ENCODE results near the gene PIAS1. TPM values are rescaled to one million over a fixed set of nuclear protein-coding genes. Genes with fewer than 3 reads are reported as not detected.

The PIAS1 gene
- total RNA-seq, 4 donors from 2014 or later, result 91.6 to 202 (median 111) TPM

DNA sequence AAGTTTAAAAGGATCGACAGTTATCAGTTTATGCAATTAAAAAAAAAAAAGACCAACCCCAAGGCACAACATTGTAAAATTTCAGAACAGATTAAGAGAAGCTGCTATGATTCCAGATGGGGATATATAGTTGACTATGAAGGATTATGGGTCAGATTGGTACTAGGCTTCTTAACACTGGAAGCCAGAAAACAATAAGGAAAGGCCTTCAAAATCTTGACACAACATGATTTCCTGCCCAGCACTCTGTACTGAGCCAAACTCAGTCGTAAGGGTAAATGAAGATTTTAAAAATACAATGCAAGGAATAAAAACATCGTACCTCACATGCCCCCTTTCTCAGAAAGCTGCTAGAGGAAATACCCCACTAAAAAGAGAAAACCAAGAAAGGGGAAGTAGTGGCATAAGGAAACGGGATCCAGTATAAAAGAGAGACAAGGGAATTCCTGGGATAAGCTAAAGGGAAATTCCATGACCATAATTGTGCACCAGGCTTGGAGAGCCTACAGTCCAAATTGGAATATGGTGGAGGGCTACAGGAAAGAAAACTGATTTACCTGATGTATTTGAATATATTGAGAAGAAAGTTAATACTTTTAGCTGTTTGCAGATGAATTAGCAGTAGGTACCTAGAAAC, 27.9 kb downstream of the PIAS1 start:
- Histone ChIP-seq H3K4me3 (replicated peaks in 1 of 3) (no peak overlapping the region), H3K9me3 (no peaks in the 10 kb centered on the region), H3K27me3 (no peaks in the 10 kb centered on the region), H3K36me3 (no peaks in the 10 kb centered on the region), H3K27ac (no peak overlapping the region), H3K4me1 (peaks cover 29 to 32% of the 10 kb centered on the region in 2 donors)
- TF ChIP-seq CTCF (IDR thresholded peaks at IDR 0.05) (no peak), POLR2A (IDR thresholded peaks at IDR 0.05) (no peak)
- DNase-seq, result no peak
- 74% methylated on average over 4 of the region's 4 CpGs for WGBS, 2 donors
- intact Hi-C loops (cut with DNase I), result no loop called here

DNA sequence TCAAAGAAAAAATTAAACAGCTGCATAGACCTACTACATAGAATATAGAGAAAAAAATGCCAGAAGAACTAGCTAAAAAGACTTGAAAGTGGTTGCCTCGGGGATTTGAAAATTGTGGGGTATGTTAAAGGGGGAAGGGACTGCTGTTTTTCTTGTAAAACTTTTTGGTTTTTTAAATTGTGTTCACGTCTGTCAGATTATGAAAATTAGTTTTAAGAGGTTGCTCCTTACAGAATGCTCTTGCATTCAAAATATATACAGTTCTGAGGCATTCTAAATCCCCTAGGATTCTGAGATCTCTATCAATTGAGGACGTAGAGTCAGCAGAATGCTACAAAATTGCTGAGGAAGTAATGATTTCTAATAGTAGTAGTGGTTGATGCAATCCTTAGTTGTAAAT, 28.6 kb downstream of the PIAS1 start:
- H3K4me1 ChIP-seq, result peaks cover 29% of the 10 kb centered on the region in 2 donors
- intact Hi-C loops (cut with DNase I), result no loop called here
- 74 to 78% methylated on average over 3 of the region's 3 CpGs for WGBS, 2 donors

DNA sequence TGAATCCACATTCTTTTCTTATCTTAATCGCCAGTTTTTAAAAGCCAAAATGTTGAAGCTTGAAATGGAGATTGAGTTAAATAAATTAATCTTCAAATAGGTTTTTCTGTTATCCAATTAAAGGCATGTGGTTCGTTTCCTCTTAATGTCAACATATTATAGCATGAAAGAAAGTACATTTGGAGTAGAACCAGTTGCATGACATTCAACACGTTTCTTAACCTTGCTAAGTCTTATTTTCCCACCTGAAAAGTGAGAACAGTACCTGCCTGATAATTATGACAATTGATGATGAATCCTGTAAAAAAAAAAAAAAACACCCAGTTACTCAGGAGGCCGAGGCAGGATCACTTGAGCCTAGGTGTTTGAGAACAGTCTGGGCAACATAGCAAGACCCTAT, 29.3 kb downstream of the PIAS1 start:
- H3K4me1 ChIP-seq, result peaks cover 24 to 25% of the 10 kb centered on the region in 2 donors
- TF ChIP-seq POLR2A (IDR thresholded peaks at IDR 0.05), result no peak
- no peak for TF ChIP-seq CTCF (IDR thresholded peaks at IDR 0.05)
- intact Hi-C loops (cut with DNase I), result no loop called here
- 91 to 92% methylated on average over 4 of the region's 4 CpGs for WGBS, 2 donors
- no peak for DNase-seq
- no peak overlapping the region for H3K4me3 ChIP-seq (replicated peaks in 1 of 3)
- H3K9me3 ChIP-seq, result no peaks in the 10 kb centered on the region
- no peak overlapping the region for H3K27ac ChIP-seq
- no peaks in the 10 kb centered on the region for H3K36me3 ChIP-seq
- no peaks in the 10 kb centered on the region for H3K27me3 ChIP-seq

More for the DNA sequence above, 28.6 kb downstream of the PIAS1 start:
- no peaks in the 10 kb centered on the region for H3K36me3 ChIP-seq
- H3K9me3 ChIP-seq, result no peaks in the 10 kb centered on the region
- no peaks in the 10 kb centered on the region for H3K27me3 ChIP-seq
- DNase-seq, result no peak
- TF ChIP-seq POLR2A (IDR thresholded peaks at IDR 0.05), result no peak
- TF ChIP-seq CTCF (IDR thresholded peaks at IDR 0.05), result no peak
- no peak overlapping the region for H3K27ac ChIP-seq
- H3K4me3 ChIP-seq (replicated peaks in 1 of 3), result no peak overlapping the region

- WGBS, 2 donors, result 91 to 100% methylated on average over 1 of the region's 1 CpG
- intact Hi-C loops (cut with DNase I), result no loop called here
- H3K27me3 ChIP-seq, result no peaks in the 10 kb centered on the region
- TF ChIP-seq CTCF (IDR thresholded peaks at IDR 0.05), result no peak
- H3K4me1 ChIP-seq, result peaks cover 24 to 25% of the 10 kb centered on the region in 2 donors
- H3K4me3 ChIP-seq (replicated peaks in 1 of 3), result no peak overlapping the region
- DNase-seq, result no peak
- no peak overlapping the region for H3K27ac ChIP-seq
- H3K36me3 ChIP-seq, result no peaks in the 10 kb centered on the region
- H3K9me3 ChIP-seq, result no peaks in the 10 kb centered on the region
Measured at GRCh38 chr15:68085052-68085451, 30.9 kb downstream of the PIAS1 start.

GRCh38 chr15:68091743-68092142, 37.6 kb downstream of the PIAS1 start:
- Histone ChIP-seq H3K4me1 (peaks cover under 1 to 7% of the 10 kb centered on the region in 2 donors), H3K27ac (no peak overlapping the region), H3K4me3 (replicated peaks in 1 of 3) (no peak overlapping the region), H3K27me3 (no peaks in the 10 kb centered on the region), H3K36me3 (peaks cover 0 to 5% of the 10 kb centered on the region in 2 donors), H3K9me3 (no peaks in the 10 kb centered on the region)
- TF ChIP-seq POLR2A (IDR thresholded peaks at IDR 0.05) (no peak), CTCF (IDR thresholded peaks at IDR 0.05) (no peak)
- intact Hi-C loops (cut with DNase I), result no loop called here
- WGBS, 2 donors, result 98% methylated on average over 3 of the region's 3 CpGs
- no peak for DNase-seq
